ENCODE measurements around the gene MIOS.
A peak's percentile ranks its signal among the peaks of the same experiment; 100 is the strongest.
"Not testable (repeated sequence)": the region's sequence is repeated elsewhere in the genome, so short reads cannot be mapped to it uniquely, and the experiment has no call there.

MIOS gene

GRCh38 chr7:7647495-7648036, 80.9 kb downstream of the MIOS start:
- DNase-seq (ENCODE audit: low spot score), result no peak

GRCh38 chr7:7650682-7651206, 84.1 kb downstream of the MIOS start:
- no peak for DNase-seq (ENCODE audit: low spot score)

GRCh38 chr7:7651479-7651878, 84.8 kb downstream of the MIOS start:
- DNase-seq (ENCODE audit: low spot score), result no peak

GRCh38 chr7:7652798-7653540, 86.3 kb downstream of the MIOS start:
- no peak for DNase-seq (ENCODE audit: low spot score)

- DNase-seq (ENCODE audit: low spot score), result peak; percentile 25
These were observed 87.0 kb downstream of the MIOS start for GRCh38 chr7:7653593-7654187.

GRCh38 chr7:7654964-7655715, 88.5 kb downstream of the MIOS start:
- no peak for DNase-seq (ENCODE audit: low spot score)

GRCh38 chr7:7656459-7656858, 89.8 kb downstream of the MIOS start:
- DNase-seq (ENCODE audit: low spot score), result not testable (repeated sequence)

Measured in HuH-7 (cell line).